GM03348 (cell line): ENCODE results near the gene AGMO.
A peak's percentile ranks its signal among the peaks of the same experiment; 100 is the strongest.

ENCODE experiments used
- DNase-seq: peaks from one replicate; pipeline ENCODE4 v3.0.0; 2012; ENCODE audit warnings: low spot score

The AGMO gene

DNA sequence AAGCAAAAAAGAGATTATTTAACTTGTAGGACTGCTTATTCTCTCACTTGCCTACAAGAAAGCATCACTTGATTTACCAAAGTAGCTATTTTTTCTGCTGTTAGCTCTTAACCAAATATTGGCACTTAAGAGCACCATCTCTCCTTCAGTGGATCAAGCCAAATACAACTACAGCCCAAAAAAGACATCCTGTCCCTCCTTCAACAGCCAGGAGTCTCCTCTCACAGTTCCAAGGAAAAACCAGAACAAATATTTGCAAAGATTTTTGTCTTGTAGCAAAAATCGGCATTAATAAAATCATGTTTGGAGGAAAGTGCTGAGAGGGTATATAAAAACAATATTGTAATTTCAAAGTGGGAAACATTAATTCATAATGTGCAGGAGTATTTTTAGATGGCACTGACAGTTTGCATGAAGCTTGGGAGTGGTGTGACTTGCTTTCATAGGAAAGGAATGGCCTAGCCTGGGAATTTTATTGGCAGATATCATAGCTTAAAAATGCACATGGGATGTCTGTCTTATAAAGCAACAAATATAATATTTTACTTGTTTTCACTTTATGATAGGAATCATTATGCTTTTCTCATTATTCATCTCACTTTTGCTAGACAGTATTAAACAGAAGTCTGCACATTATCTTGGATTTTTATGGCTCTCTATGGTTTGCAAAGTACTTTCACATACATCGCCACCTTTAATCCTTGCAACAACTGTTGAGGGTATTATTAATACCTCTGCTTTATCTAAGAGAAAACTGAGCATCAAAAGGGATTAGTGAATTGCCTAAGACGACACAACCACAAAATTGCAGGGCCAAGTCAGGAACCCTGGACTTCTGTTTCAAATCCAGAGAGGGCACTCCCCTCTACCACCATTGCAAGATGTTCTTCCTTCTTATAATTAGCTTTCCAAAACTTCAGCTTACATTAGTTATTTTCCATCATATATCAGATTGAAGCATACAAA, 103.5 kb downstream of the AGMO start:
- peak; percentile 5 for DNase-seq

DNA sequence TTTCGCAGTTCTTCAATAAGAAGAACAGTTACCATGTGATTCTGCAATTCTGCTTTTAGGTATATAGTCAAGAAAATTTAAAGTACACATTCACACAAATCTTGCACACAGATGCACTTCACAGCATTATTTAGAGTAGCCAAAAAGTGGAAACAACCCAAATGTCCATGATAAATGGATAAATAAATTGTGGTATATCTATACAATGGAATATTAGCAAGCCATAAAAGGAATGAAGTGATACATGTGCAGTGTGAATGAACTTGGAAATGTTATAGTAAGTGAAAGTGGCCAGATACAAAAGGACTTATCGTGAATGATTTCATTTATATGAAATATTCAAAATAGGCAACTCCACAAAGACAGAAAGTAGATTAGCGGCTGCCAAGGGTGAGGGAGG, 109.1 kb downstream of the AGMO start:
- no peak for DNase-seq

DNA sequence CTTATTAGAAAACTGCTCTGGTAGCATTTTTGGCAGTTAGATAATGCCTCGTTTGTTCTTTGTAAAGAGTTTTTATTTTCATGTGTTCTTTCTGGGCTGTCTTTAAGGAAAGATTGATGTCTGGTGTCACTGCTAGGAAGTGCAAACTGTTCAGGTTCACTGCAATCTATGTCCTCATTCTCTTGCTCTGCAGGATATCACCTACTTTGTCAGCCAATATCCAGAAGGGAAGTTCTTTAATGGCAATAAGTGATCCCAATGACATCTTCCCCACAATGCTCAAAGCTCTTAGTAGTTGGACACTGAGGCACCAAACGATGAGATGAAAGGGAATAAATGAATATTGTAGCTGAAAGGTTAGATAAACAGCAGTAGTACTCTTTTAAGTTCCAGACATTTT, 115.1 kb downstream of the AGMO start:
- no peak for DNase-seq

DNA sequence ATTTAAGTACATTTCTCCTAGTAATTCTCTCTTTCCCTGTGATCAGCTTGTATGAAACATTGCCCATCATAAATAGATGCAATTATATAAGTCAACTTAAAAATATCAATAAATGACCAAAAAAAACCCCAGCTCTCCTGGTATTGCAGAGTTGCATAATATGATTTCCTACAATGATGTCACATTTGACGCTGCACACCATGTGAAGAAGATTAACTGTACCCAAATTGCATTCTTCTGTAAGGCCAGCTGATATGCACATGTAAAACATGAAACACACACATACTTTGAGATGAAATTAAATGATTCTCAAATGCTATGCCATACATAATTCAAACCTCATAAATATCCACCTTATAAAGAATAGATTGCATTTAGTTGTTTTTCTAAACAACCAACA, 115.5 kb downstream of the AGMO start:
- DNase-seq: no peak

- DNase-seq: no peak
These were observed 119.9 kb downstream of the AGMO start for GRCh38 chr7:15441915-15442314.

- no peak for DNase-seq
These were observed 121.3 kb downstream of the AGMO start for GRCh38 chr7:15440482-15440881.

GRCh38 chr7:15439853-15440252, 122.0 kb downstream of the AGMO start:
- DNase-seq: no peak

- no peak for DNase-seq
These were observed 128.7 kb downstream of the AGMO start for GRCh38 chr7:15433151-15433550.

GRCh38 chr7:15430911-15431310, 130.9 kb downstream of the AGMO start:
- no peak for DNase-seq

GRCh38 chr7:15430191-15430590, 131.6 kb downstream of the AGMO start:
- no peak for DNase-seq

DNA sequence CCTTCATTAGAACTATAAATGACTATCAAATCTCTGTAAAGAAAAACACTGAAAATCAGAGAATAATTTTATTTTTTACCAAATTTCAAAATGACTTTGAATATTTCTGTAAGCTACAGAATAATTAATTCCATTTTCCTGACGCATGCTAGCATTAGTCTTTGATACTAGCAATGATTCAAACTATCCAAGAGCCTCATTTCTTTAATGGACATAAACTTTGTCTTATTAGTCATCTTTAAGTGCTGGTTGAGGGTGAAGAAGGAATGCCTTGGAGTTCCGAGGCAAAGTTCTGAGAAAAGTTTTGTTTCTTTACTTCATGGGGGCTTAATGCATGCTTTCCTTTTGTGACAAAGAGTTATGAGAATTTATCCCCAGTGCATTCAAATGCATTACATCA, 137.3 kb downstream of the AGMO start:
- peak; percentile 36 for DNase-seq

DNA sequence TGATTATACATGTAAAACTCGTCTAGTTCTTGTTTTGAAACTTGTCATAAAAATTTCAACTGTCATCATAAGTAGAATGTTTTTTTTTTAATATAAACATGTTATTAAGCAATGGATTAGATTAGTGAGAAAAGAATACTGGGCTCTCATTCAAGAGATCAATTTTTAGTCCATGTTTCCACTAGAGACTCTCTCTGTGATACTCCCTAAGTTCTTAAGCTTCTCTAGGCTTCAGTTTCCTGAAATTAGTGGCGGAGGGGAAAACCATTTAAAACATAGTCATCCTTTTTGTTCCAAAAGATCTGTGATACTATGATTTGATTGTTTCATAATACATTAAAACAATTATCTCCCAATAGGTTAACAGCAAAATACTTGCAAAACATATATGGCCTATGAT, 142.2 kb downstream of the AGMO start:
- DNase-seq: no peak

DNA sequence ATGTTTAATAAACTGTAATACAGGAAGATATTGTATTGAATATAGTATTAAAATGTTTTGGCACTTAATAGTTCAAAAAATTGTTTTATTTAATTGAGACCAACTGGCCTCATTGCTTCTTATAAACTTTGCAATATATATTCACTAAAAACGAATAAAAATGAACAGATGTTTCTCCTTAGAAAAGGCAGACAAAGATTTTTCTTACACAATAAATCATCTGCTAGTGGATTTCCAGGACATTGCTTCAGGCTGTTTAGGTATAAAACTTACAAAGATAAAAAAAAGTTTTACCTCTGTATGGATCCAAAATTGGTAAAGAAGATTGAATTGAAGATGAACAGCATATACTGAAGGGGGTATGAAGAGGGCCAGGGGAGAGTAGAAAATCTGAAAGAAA, 143.6 kb downstream of the AGMO start:
- DNase-seq: no peak

GRCh38 chr7:15417341-15417988, 144.3 kb downstream of the AGMO start:
- no peak for DNase-seq

GRCh38 chr7:15411019-15411418, 150.8 kb downstream of the AGMO start:
- no peak for DNase-seq

- DNase-seq: no peak
These were observed 153.9 kb downstream of the AGMO start for GRCh38 chr7:15407910-15408309.

- no peak for DNase-seq
These were observed 158.1 kb downstream of the AGMO start for GRCh38 chr7:15403751-15404150.

DNA sequence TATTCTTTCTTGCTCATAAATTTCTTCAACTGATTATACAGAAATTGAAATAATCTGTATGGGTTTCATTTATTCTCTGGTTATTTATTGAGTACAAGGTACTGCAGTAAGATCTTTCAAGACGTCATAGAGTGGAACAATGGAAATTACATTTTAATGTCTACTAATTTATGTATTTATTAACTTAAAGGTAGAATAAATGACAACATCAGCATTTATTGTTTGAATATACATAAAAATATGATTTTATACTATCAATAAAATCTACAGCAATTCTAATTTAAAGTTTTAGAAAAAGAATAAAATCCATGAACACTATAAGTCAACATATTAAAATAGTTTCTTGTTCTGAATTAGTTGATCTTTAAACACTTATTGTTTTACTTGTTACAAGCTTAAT, 158.5 kb downstream of the AGMO start:
- no peak for DNase-seq

GRCh38 chr7:15402436-15403136, 159.2 kb downstream of the AGMO start:
- no peak for DNase-seq

- DNase-seq: no peak
These were observed 161.4 kb downstream of the AGMO start for GRCh38 chr7:15400440-15400839.

- DNase-seq: peak; percentile 16
These were observed 162.4 kb downstream of the AGMO start for GRCh38 chr7:15399441-15399840.

GRCh38 chr7:15397922-15398760, 163.7 kb downstream of the AGMO start:
- no peak for DNase-seq
